Loucy (cell line): ENCODE data around the gene ARL5C.

ENCODE experiments used
- EZH2phosphoT487 ChIP-seq: fragments of 200-600 bp; IDR thresholded peaks from 2 replicates; pipeline ENCODE4 v1.6.1; 2018; ENCODE audit warnings: antibody characterized with exemption, mild to moderate bottlenecking, moderate library complexity, borderline replicate concordance
- TF ChIP-seq, protein P1 (sequence below): fragments of 200-600 bp; sonication (generic); conservative IDR thresholded peaks from 2 replicates; pipeline ENCODE4 v1.5.1; 2014; ENCODE audit warnings: mild to moderate bottlenecking, antibody characterized with exemption, low read length

DNA sequence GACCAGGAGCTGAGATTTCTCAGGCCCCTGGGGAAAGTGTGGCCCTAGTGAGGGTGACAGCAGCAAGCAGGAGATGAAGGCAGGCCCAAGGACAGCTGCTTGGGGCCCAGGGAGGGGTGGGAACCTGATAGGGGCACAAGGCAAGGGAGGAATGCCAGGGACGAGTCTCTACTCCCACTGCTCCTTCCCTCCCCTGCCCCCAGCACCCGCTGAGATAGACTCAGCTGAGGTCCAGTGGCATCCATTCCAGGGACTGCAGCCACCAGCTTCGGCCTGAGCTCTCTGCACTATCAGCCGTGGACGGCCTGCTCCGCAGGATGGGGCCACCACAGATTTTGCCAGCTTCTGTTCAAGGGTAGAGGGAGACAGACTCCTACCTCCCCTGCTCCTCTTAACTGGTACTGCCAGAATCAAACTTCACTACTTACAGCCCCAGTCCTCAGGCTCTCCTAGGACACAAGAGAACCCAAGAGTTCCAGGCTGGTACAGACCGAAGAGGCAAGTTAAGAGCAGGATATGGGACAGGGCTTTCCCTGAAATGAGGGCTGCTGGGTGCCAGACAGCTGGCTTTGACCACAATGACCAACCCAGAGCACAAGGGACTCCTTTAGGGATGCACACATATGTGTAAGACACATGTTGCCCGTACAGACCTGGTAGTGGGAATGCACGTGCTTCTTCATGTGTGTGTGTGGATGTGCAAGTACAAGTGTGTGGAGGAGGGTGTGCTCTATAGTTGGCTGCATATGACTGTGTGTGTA is 26.0 kb upstream of the ARL5C start:
- TF ChIP-seq, protein P1, sequence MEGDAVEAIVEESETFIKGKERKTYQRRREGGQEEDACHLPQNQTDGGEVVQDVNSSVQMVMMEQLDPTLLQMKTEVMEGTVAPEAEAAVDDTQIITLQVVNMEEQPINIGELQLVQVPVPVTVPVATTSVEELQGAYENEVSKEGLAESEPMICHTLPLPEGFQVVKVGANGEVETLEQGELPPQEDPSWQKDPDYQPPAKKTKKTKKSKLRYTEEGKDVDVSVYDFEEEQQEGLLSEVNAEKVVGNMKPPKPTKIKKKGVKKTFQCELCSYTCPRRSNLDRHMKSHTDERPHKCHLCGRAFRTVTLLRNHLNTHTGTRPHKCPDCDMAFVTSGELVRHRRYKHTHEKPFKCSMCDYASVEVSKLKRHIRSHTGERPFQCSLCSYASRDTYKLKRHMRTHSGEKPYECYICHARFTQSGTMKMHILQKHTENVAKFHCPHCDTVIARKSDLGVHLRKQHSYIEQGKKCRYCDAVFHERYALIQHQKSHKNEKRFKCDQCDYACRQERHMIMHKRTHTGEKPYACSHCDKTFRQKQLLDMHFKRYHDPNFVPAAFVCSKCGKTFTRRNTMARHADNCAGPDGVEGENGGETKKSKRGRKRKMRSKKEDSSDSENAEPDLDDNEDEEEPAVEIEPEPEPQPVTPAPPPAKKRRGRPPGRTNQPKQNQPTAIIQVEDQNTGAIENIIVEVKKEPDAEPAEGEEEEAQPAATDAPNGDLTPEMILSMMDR, result no peak
- no peak for TF ChIP-seq EZH2phosphoT487
